Stimulated activated CD8-positive, alpha-beta memory T cell treated with anti-CD3 and anti-CD28 coated beads, Interleukin-4, amount 100 ng/mL, for 48 hours (primary cell): ENCODE data around the gene DNAJC16.
"Not testable (repeated sequence)": the region's sequence is repeated elsewhere in the genome, so short reads cannot be mapped to it uniquely, and the experiment has no call there.

Experiments
- DNase-seq: peaks from one replicate; pipeline ENCODE4 v3.0.0-alpha.2; 2020

DNAJC16 gene

GRCh38 chr1:15584489-15585363 is 58.1 kb downstream of the DNAJC16 start, which contains the start of gene AGMAT:
Gene AGMAT, minus strand, starts transcription at chr1:15585051. Its CDS starts 84 bp downstream, at chr1:15584967.
- DNase-seq = peak; percentile 78

DNA sequence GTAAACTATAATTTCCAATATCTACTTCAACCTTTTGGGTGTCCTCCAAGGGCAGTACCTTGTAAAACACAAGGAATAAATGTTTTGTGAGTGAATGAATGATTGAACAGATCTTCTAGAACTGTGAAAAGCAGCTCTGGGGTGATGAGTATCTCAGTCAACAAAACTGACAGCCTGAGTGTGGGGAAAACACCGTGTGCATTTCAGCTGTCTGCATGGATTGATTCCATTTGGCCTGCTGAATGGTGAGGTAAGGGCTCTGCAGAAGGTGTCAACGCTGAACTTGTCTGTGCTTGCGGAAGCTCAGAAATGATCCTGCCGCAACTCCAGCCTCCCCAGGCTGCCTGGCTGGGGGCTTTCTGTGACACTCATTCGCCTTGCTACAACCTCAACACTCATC is 65.6 kb downstream of the DNAJC16 start:
- no peak for DNase-seq

DNA sequence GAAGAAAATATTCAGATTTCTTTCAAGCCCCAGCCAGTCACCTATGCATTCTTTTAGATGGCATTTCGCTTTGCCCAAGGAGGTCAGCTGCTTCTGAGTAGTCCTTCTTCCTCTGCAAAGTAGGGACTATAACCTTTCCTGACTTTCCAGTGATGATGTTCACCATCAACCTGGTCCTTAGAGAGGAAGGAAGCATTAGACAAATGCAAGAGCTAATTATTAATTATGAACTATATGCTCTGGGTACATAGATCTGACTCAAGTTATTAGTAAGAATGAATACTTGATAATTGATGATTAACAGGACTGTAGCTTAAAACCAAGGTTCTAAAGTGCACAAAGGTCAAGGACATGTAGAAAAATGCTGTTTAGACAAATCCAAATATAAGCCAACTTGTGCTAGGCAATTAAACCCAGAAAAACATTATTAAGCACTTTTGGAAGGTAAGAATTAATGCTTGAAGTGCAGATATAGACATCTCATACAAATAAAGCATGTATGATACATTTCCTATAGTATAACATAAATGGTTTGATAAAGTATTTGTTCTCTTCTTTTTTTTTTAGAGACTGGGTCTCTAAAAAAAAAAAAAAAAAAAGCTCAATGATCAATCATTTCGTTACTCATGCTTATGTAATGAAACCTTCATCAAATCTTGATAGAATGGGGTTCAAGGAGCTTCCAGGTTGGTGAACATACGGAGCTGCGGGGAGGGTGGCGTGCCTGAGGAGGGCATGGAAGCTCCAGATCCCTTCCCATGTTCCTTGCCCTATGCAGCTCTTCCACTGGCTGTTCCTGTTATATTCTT is 69.4 kb downstream of the DNAJC16 start:
- no peak for DNase-seq

DNA sequence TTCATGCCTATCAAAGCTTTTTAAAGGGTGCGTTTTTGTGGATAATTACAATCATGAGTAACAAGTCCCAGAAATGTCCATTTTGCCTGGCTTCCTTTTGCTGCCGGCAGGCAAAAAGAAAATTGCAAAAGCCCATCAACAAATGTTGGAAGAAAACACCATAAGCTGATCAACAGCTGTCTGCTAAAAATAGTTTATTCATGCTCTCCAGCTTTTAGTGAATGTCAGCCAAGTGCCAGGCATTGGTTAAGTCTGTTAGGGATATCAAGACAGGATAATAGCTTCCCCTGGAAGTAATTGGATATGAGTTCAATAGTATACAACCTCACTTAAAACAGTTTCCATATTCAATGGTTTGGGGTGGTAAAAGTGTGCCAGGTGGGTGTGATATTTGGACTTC is 71.8 kb downstream of the DNAJC16 start:
- no peak for DNase-seq

- peak; percentile 94 for DNase-seq
These were observed 76.7 kb downstream of the DNAJC16 start for GRCh38 chr1:15603050-15603965.

- not testable (repeated sequence) for DNase-seq
These were observed 77.3 kb downstream of the DNAJC16 start for GRCh38 chr1:15603966-15604282.

DNA sequence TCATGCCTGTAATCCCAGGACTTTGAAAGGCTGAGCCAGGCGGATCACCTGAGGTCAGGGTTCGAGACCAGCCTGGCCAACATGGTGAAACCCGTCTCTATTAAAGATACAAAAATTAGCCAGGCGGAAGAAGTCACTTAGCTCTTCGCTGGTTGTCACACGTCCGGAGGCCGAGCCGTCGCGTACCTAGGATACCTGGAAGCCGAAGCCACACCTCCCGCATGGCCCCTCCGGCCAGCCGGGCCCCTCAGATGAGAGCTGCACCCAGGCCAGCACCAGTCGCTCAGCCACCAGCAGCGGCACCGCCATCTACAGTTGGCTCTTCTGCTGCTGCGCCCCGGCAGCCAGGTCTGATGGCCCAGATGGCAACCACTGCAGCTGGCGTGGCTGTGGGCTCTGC is 77.8 kb downstream of the DNAJC16 start:
- DNase-seq = not testable (repeated sequence)

DNA sequence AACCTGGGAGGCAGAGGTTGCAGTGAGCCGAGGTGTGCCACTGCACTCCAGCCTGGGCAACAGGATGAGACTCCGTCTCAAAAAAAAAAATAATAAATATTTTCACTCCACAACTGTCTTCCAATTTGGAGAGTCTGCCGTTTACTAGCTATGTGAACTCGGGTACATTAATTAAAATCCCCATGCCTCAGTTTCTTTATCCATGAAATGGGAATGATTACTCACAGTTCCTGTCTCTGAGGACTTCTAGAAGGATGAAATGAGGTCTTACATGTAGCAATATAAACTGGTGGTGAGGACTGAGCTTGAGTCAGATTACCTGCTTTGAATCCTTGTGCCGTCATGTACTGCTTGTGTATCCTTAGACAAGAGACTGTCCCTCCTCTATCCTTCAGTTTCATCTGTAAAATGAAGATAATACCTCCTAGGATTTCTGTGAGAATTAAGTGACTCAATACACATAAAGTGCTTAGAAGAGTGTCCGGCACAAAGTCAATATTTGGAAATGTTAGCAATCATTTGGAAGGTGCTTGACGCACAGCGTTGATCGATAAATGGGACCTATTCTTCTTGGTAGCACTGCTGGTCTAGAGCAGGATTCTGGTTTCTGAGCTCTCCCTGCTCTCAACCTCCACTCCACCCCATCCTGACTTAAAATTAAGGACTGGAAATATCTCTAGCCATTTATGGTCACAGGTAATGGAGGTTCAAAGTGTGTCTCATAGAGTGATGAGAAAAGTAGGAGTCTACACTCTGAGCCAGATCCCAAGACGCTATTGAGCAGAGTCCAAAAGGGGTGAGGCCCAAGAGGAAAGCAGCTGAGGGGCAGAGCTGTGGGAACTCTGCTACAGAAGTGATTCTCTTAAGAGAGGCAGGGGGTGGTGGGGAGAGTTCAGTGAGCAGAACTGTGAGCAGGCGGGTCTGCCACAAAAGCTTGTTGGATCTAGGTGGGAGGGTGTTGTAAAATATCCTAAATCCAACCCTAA is 79.0 kb downstream of the DNAJC16 start:
- DNase-seq = no peak

DNA sequence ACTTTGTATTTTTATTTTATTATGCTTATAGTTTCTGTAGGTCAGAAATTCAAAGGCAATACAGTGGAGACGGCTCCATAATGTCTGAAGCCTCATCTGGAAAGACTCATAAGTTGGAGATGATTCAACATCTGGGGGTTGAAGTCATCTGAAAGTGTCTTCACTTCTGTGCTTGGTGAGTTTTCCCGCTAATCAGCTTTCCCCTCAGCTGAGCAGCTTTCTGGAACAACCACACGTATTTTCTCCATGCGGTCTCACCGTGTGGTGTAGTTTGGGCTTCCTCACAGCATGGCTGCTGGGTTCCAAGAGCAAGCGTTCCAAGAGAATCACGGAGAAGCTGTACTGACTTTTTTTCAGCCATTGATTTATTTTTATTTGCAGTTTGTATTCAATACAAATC is 83.0 kb downstream of the DNAJC16 start:
- no peak for DNase-seq

- DNase-seq = no peak
These were observed 83.5 kb downstream of the DNAJC16 start for GRCh38 chr1:15610167-15610566.

DNA sequence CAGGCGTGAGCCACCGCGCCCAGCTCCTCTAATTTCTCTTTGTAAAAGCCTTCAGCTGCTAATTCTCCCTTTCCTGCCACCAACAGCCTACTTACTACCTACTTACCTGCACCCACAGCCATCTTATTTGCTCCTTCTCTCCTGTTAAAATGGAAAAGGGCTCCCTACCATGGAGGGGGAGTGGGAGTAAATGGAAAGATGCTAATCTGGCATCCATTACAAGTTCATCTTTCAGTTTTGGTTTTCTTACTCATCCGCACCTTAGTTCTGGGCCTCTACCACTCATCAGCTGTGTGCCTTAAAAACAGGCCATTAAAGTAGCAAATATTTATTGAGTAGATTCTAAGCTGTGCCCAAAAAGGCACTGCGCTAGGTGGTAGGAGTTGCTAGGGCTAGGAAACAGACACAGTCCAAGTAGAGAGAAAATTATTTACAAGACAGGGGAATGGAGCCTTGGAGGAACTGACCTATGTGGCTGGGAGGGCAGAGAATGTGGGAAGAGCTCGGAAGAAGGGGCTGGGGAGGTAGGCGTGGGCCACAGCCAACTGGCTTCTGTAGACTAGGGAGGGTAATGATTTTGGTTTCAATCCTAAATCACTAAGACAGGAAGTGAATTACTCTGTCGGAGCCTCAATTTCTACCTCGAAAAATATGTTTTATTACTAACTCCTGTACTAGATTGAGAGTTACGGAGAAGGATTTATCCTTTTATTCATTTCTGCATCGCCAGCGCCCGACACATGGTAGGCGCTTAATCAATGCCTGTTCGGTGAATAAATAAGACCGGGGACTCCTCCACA is 89.9 kb downstream of the DNAJC16 start:
- DNase-seq = peak; percentile 37

DNA sequence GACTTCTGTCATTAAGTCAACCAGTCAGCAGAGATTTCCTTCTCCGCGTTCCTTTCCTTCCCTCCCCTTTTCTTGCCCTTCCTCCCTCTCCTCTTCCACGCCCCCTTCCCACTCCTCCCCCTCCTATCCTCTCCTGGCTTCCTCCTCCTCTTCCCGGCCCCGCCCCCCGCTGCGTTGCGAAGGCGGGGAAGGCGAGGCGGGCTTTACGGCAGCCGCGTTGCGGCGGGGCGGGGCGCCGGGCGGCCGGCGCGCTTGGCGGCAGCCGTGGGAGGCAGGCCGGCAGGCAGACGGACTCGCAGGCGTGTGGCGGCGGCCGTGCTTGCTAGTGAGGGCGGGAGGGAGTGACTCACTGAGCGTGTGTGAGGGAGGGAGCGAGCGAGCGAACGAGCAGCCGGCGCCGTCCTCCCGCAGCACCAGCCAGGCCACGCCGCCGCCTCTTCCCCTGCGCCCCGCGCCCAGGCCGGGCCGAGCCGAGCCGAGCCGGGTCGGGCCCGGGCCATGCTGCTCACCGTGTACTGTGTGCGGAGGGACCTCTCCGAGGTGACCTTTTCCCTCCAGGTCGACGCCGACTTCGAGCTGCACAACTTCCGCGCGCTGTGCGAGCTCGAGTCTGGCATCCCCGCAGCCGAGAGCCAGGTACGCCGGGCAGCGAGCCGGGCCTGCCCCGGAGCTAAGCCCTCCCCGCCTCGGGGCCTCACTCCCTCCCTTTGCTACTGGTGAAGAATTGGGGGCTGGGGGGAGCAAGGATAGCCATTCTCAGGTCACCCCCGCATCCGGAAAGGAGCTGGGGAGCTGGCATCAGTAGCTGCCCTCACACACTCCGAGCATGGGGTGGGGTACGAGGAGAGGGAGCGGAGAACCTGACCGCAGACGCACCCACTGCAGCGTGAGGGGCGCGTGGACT is 90.8 kb downstream of the DNAJC16 start, which contains the start of gene DDI2:
TSS of gene DDI2 (plus strand) at position 286 of the 904 bp plus-strand sequence. CDS start at position 499, 213 bp downstream.
- peak; percentile 95 for DNase-seq

GRCh38 chr1:15618077-15618654 is 91.5 kb downstream of the DNAJC16 start:
- no peak for DNase-seq

DNA sequence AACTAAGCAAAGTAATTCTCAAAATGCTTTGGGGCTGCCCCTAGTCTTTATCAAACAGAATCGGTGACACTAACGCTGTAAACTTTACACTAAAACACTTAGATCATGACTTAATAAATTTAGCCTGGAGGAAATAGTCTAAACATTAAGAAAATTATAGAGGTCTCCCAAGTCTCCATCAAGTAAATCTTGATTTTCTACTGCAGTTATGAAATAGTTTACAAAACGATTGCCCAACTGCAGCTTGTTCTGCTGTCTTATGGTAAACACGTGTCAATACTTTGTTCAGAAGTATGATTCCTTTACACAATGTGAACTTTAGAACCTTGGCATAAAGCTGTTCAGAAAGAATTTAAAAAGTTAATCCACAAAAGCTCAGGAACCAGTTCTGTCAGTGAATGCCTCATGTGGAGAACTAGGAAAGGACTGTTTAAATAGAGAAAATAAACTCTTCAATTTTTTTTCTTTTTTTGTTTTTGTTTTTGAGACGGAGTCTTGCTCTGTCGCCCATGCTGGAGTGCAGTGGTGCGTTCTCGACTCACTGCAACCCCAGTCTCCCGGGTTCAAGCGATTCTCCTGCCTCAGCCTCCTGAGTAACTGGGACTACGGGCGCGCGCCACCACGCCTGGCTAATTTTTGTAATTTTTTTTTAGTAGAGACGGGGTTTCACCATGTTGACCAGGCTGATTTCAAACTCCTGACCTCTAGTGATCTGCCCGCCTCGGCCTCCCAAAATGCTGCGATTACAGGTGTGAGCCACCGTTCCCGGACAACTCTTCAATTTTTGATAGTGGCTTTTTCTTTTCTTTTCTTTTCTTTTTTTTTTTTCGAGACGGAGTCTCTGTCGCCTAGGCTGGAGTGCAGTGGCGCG is 92.2 kb downstream of the DNAJC16 start:
- no peak for DNase-seq

GRCh38 chr1:15620155-15620545 is 93.5 kb downstream of the DNAJC16 start:
- no peak for DNase-seq

GRCh38 chr1:15620902-15621682 is 94.4 kb downstream of the DNAJC16 start:
- no peak for DNase-seq

- no peak for DNase-seq
These were observed 95.3 kb downstream of the DNAJC16 start for GRCh38 chr1:15621975-15622374.
